ENCODE measurements around the gene JADE2.
A peak's percentile ranks its signal among the peaks of the same experiment; 100 is the strongest.

JADE2 gene

DNA sequence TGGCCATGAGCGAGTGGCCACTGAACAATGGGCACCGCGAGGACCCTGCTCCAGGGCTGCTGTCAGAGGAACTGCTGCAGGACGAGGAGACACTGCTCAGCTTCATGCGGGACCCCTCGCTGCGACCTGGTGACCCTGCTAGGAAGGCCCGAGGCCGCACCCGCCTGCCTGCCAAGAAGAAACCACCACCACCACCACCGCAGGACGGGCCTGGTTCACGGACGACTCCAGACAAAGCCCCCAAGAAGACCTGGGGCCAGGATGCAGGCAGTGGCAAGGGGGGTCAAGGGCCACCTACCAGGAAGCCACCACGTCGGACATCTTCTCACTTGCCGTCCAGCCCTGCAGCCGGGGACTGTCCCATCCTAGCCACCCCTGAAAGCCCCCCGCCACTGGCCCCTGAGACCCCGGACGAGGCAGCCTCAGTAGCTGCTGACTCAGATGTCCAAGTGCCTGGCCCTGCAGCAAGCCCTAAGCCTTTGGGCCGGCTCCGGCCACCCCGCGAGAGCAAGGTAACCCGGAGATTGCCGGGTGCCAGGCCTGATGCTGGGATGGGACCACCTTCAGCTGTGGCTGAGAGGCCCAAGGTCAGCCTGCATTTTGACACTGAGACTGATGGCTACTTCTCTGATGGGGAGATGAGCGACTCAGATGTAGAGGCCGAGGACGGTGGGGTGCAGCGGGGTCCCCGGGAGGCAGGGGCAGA lies 53.3 kb downstream of the JADE2 start:
- Histone ChIP-seq H3K23ac (ENCODE audit: low read depth, low read length, poor library complexity) (peak overlapping the region; percentile 76), H3K27ac (replicated peaks; ENCODE audit: low read length) (no peak overlapping the region), H3K9me3 (replicated peaks in 1 of 2; ENCODE audit: control insufficient read depth in 2 of 2, insufficient read depth in 1 of 2, low read depth in 1 of 2, low read length in 2 of 2) (no peaks in the 10 kb centered on the region), H3K4me2 (ENCODE audit: insufficient read depth, low read length, poor library complexity, severe bottlenecking) (no peak overlapping the region), H3K36me3 (replicated peaks in 1 of 2; ENCODE audit: control insufficient read depth in 2 of 2, insufficient read depth in 2 of 2, low read length in 2 of 2) (no peaks in the 10 kb centered on the region), H2BK15ac (ENCODE audit: low read length) (peak overlapping the region; percentile 61), H3K27me3 (ENCODE audit: control insufficient read depth in 3 of 3, insufficient read depth in 3 of 3, low read depth in 1 of 3, low read length in 3 of 3) (peaks cover 0 to 12% (median 0%) of the 10 kb centered on the region in 3 experiments), H3K4me3 (ENCODE audit: low read length in 2 of 2) (peak overlapping the region in 1 of 2 donors; percentile 46), H4K8ac (ENCODE audit: low read depth, low read length) (no peak overlapping the region), H2AFZ (ENCODE audit: low read length) (peak overlapping the region; percentile 8), H3K4ac (ENCODE audit: low read length) (no peak overlapping the region), H3K14ac (ENCODE audit: low read length) (no peak overlapping the region), H2BK120ac (ENCODE audit: low read depth, low read length) (no peak overlapping the region), H3K79me1 (ENCODE audit: low read depth, low read length) (no peaks in the 10 kb centered on the region), H2BK5ac (ENCODE audit: low read length) (no peak overlapping the region), H3K18ac (ENCODE audit: low read length) (no peak overlapping the region), H4K91ac (ENCODE audit: low read depth, low read length, poor library complexity) (no peak overlapping the region), H2AK5ac (ENCODE audit: low read depth, low read length) (no peak overlapping the region), H3K4me1 (ENCODE audit: control insufficient read depth in 2 of 2, insufficient read depth in 1 of 2, low read depth in 1 of 2, low read length in 2 of 2) (peaks cover 0 to 2% of the 10 kb centered on the region in 2 donors), H2BK12ac (ENCODE audit: low read length) (no peak overlapping the region), H3K9ac (ENCODE audit: low read depth, low read length, poor library complexity) (peak overlapping the region; percentile 24)
- WGBS, 2 donors (ENCODE audit: extremely low coverage in 2 of 2, insufficient read length in 2 of 2, insufficient replicate concordance in 1 of 2): no CpG with 5 or more reads among the region's 32 CpGs
- no peak for DNase-seq (ENCODE audit: low spot score)

DNA sequence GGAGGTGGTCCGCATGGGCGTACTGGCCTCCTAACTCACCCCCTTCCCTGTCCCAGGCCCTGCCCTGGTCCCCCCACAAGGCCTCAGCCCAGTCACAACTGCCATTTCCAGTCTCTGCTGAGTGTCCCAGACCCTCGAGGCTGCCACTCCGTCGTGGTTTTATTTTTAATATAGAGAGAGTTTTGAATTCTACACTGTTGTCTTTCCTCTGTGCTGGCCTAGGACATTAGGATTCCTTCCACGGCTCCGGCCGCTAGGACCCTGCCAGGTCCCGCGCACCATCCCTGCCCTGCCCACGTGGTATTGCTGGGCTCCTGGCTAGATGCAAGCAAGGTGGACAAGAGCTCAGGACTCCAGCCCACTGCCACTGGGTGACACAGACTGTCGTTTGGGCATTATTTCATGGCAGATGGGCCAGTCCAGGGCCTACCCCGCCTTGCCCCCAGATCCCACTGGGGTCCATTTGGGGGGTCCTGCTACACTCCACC lies 53.9 kb downstream of the JADE2 start:
- Histone ChIP-seq H3K9me3 (replicated peaks in 1 of 2; ENCODE audit: control insufficient read depth in 2 of 2, insufficient read depth in 1 of 2, low read depth in 1 of 2, low read length in 2 of 2) (no peaks in the 10 kb centered on the region), H4K91ac (ENCODE audit: low read depth, low read length, poor library complexity) (no peak overlapping the region)

DNA sequence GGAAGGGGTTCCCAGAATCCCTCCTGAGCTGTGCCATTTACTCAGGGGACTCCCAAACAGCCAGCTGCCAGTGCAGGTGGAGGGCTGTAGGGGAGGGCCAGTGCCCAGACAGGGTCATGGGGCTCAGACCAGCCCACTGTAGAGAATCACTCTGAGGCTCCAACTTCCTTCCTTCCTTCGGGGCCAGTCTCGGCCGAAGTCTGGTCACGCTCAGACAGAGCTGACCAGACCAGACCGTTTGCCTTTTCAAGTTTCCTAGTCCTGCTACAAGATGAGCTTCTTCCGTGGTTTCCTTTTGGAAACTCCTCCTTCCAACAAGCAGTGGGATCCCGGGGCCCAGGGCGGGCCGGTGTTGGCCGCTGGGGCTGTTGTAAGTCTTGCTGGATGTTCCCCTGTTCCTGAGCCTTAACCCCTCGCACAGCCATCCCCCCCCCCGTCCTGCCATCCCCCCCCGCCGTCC lies 54.6 kb downstream of the JADE2 start:
- Histone ChIP-seq H2AK5ac (ENCODE audit: low read depth, low read length) (no peak overlapping the region), H2BK120ac (ENCODE audit: low read depth, low read length) (no peak overlapping the region), H3K36me3 (replicated peaks in 1 of 2; ENCODE audit: control insufficient read depth in 2 of 2, insufficient read depth in 2 of 2, low read length in 2 of 2) (no peaks in the 10 kb centered on the region), H3K79me1 (ENCODE audit: low read depth, low read length) (no peaks in the 10 kb centered on the region), H3K27me3 (ENCODE audit: control insufficient read depth in 3 of 3, insufficient read depth in 3 of 3, low read depth in 1 of 3, low read length in 3 of 3) (peaks cover 0 to 12% (median 0%) of the 10 kb centered on the region in 3 experiments), H2BK12ac (ENCODE audit: low read length) (no peak overlapping the region), H2BK15ac (ENCODE audit: low read length) (no peak overlapping the region), H3K23ac (ENCODE audit: low read depth, low read length, poor library complexity) (no peak overlapping the region), H3K9ac (ENCODE audit: low read depth, low read length, poor library complexity) (no peak overlapping the region), H3K14ac (ENCODE audit: low read length) (no peak overlapping the region), H3K4me3 (ENCODE audit: low read length in 2 of 2) (no peak overlapping the region), H3K4ac (ENCODE audit: low read length) (no peak overlapping the region), H3K27ac (replicated peaks; ENCODE audit: low read length) (no peak overlapping the region), H3K4me2 (ENCODE audit: insufficient read depth, low read length, poor library complexity, severe bottlenecking) (no peak overlapping the region), H4K8ac (ENCODE audit: low read depth, low read length) (no peak overlapping the region), H3K9me3 (replicated peaks in 1 of 2; ENCODE audit: control insufficient read depth in 2 of 2, insufficient read depth in 1 of 2, low read depth in 1 of 2, low read length in 2 of 2) (no peaks in the 10 kb centered on the region), H2AFZ (ENCODE audit: low read length) (no peak overlapping the region), H2BK5ac (ENCODE audit: low read length) (peak overlapping the region; percentile 33), H4K91ac (ENCODE audit: low read depth, low read length, poor library complexity) (no peak overlapping the region), H3K4me1 (ENCODE audit: control insufficient read depth in 2 of 2, insufficient read depth in 1 of 2, low read depth in 1 of 2, low read length in 2 of 2) (peaks cover 0 to 2% of the 10 kb centered on the region in 2 donors), H3K18ac (ENCODE audit: low read length) (no peak overlapping the region)
- WGBS, 2 donors (ENCODE audit: extremely low coverage in 2 of 2, insufficient read length in 2 of 2, insufficient replicate concordance in 1 of 2): no CpG with 5 or more reads among the region's 14 CpGs
- DNase-seq (ENCODE audit: low spot score): no peak

More for the DNA sequence above, 53.9 kb downstream of the JADE2 start:
- no peak for DNase-seq (ENCODE audit: low spot score)
- H3K4me2 ChIP-seq (ENCODE audit: insufficient read depth, low read length, poor library complexity, severe bottlenecking): no peak overlapping the region
- H3K23ac ChIP-seq (ENCODE audit: low read depth, low read length, poor library complexity): no peak overlapping the region
- no peaks in the 10 kb centered on the region for H3K36me3 ChIP-seq (replicated peaks in 1 of 2; ENCODE audit: control insufficient read depth in 2 of 2, insufficient read depth in 2 of 2, low read length in 2 of 2)
- no peak overlapping the region for H3K18ac ChIP-seq (ENCODE audit: low read length)
- H3K27ac ChIP-seq (replicated peaks; ENCODE audit: low read length): no peak overlapping the region
- H2BK5ac ChIP-seq (ENCODE audit: low read length): no peak overlapping the region
- no peak overlapping the region for H3K14ac ChIP-seq (ENCODE audit: low read length)
- H3K4me1 ChIP-seq (ENCODE audit: control insufficient read depth in 2 of 2, insufficient read depth in 1 of 2, low read depth in 1 of 2, low read length in 2 of 2): peaks cover 0 to 2% of the 10 kb centered on the region in 2 donors
- WGBS, 2 donors (ENCODE audit: extremely low coverage in 2 of 2, insufficient read length in 2 of 2, insufficient replicate concordance in 1 of 2): no CpG with 5 or more reads among the region's 13 CpGs
- peaks cover 0 to 12% (median 0%) of the 10 kb centered on the region in 3 experiments for H3K27me3 ChIP-seq (ENCODE audit: control insufficient read depth in 3 of 3, insufficient read depth in 3 of 3, low read depth in 1 of 3, low read length in 3 of 3)
- H4K8ac ChIP-seq (ENCODE audit: low read depth, low read length): no peak overlapping the region
- H3K9ac ChIP-seq (ENCODE audit: low read depth, low read length, poor library complexity): no peak overlapping the region
- no peak overlapping the region for H3K4ac ChIP-seq (ENCODE audit: low read length)
- no peak overlapping the region for H2BK12ac ChIP-seq (ENCODE audit: low read length)
- H2AFZ ChIP-seq (ENCODE audit: low read length): no peak overlapping the region
- H3K4me3 ChIP-seq (ENCODE audit: low read length in 2 of 2): no peak overlapping the region
- no peak overlapping the region for H2AK5ac ChIP-seq (ENCODE audit: low read depth, low read length)
- H2BK15ac ChIP-seq (ENCODE audit: low read length): no peak overlapping the region
- H2BK120ac ChIP-seq (ENCODE audit: low read depth, low read length): no peak overlapping the region
- no peaks in the 10 kb centered on the region for H3K79me1 ChIP-seq (ENCODE audit: low read depth, low read length)

DNA sequence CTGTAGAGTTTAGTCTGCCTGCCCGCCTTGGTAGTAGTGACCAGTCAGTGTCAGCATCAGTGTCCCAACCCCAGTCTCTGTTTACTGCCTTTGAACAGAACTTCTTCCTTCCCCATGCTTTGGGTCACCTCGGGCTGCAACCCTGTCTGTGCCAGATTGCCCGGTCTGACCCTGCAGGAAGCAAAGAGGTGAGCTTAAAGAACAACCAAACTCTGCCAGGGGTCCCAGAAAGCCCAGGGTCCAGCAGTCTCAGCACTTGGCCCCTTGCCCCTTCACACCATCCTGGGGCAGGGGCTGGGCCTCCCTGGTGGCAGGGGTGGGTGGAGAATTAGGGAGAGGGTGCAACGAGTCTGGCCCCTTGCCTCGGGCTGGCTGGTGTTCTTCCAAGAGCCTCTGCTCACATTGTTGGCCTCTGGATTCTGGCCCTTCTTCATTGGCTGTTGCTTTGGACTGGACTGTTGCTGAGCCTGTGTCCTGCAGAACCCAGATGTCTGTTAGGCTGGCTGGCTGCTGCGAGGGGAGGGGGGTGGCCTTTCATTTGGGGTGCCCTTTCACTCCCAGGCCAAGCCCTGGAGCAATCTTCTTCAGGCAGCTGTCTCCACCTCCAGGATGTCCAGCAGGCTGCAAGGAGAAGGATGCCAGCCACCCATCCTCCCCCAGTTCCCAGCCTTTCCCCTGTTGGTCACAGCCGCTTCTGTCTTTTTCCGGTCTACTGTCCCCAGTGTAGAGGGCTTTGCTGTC lies 55.9 kb downstream of the JADE2 start:
- no peak for DNase-seq (ENCODE audit: low spot score)
- H4K8ac ChIP-seq (ENCODE audit: low read depth, low read length): no peak overlapping the region
- H3K27me3 ChIP-seq (ENCODE audit: control insufficient read depth in 3 of 3, insufficient read depth in 3 of 3, low read depth in 1 of 3, low read length in 3 of 3): peaks cover 0 to 12% (median 0%) of the 10 kb centered on the region in 3 experiments
- no peaks in the 10 kb centered on the region for H3K79me1 ChIP-seq (ENCODE audit: low read depth, low read length)
- H2BK15ac ChIP-seq (ENCODE audit: low read length): no peak overlapping the region
- H3K4ac ChIP-seq (ENCODE audit: low read length): no peak overlapping the region
- H3K36me3 ChIP-seq (replicated peaks in 1 of 2; ENCODE audit: control insufficient read depth in 2 of 2, insufficient read depth in 2 of 2, low read length in 2 of 2): no peaks in the 10 kb centered on the region
- H3K18ac ChIP-seq (ENCODE audit: low read length): no peak overlapping the region
- H3K14ac ChIP-seq (ENCODE audit: low read length): no peak overlapping the region
- no peak overlapping the region for H3K23ac ChIP-seq (ENCODE audit: low read depth, low read length, poor library complexity)
- no peak overlapping the region for H2AK5ac ChIP-seq (ENCODE audit: low read depth, low read length)
- no peak overlapping the region for H4K91ac ChIP-seq (ENCODE audit: low read depth, low read length, poor library complexity)
- H2BK12ac ChIP-seq (ENCODE audit: low read length): no peak overlapping the region
- H2AFZ ChIP-seq (ENCODE audit: low read length): no peak overlapping the region
- peaks cover 0 to 2% of the 10 kb centered on the region in 2 donors for H3K4me1 ChIP-seq (ENCODE audit: control insufficient read depth in 2 of 2, insufficient read depth in 1 of 2, low read depth in 1 of 2, low read length in 2 of 2)
- no peaks in the 10 kb centered on the region for H3K9me3 ChIP-seq (replicated peaks in 1 of 2; ENCODE audit: control insufficient read depth in 2 of 2, insufficient read depth in 1 of 2, low read depth in 1 of 2, low read length in 2 of 2)
- H2BK5ac ChIP-seq (ENCODE audit: low read length): no peak overlapping the region
- no CpG with 5 or more reads among the region's 8 CpGs for WGBS, 2 donors (ENCODE audit: extremely low coverage in 2 of 2, insufficient read length in 2 of 2, insufficient replicate concordance in 1 of 2)
- H3K4me3 ChIP-seq (ENCODE audit: low read length in 2 of 2): no peak overlapping the region
- no peak overlapping the region for H3K4me2 ChIP-seq (ENCODE audit: insufficient read depth, low read length, poor library complexity, severe bottlenecking)
- H3K27ac ChIP-seq (replicated peaks; ENCODE audit: low read length): no peak overlapping the region
- no peak overlapping the region for H3K9ac ChIP-seq (ENCODE audit: low read depth, low read length, poor library complexity)
- H2BK120ac ChIP-seq (ENCODE audit: low read depth, low read length): no peak overlapping the region

All from neuronal stem cell (in vitro differentiated cells).